SK-N-SH (cell line): ENCODE measurements around the gene TLL2. TPM values are rescaled to one million over a fixed set of nuclear protein-coding genes. Genes with fewer than 3 reads are reported as not detected.

ENCODE experiments used
- CTCF ChIA-PET: fragments of 300-600, 350-600 bp; formaldehyde crosslinking; extraction: SDS; loops from one replicate; lab custom pipeline; 2021; lab: Yijun Ruan, JAX
- POLR2A ChIA-PET: fragments of 350-600 bp; sonication (Branson Sonifier 250); formaldehyde crosslinking; extraction: SDS; loops from one replicate; lab custom pipeline; 2020; ENCODE audit warnings: antibody characterized with exemption, inconsistent platforms; lab: Yijun Ruan, JAX
- DNase-seq: peaks from one replicate; pipeline ENCODE4 v3.0.0; 2012
- H2AFZ ChIP-seq: fragments of 200-600 bp; sonication (generic); 2 replicates; pipeline ENCODE4 v1.8.1; 2016; ENCODE audit warnings: antibody characterized with exemption, mild to moderate bottlenecking, low read depth
- H3F3A ChIP-seq: fragments of 200-600 bp; sonication (generic); replicated peaks from 2 replicates; pipeline ENCODE3; 2016; ENCODE audit warnings: antibody characterized with exemption, mild to moderate bottlenecking; ENCODE audit not compliant: insufficient read depth
- H3K27ac ChIP-seq, 2 experiments: fragments of 200-500 bp in 1 of 2; fragments of 200-600 bp in 1 of 2; sonication (Bioruptor generic) in 1 of 2; sonication (generic), shearing (Covaris generic) in 1 of 2; 2 replicates each; pipeline versions ENCODE4 v1.5.1 to v1.6.1; 2014 to 2016; ENCODE audit warnings: low read depth in 2 of 2, inconsistent platforms in 1 of 2, low read length in 1 of 2, mild to moderate bottlenecking in 1 of 2, mixed read lengths in 1 of 2
- H3K27me3 ChIP-seq: fragments of 200-600 bp; sonication (generic), shearing (Covaris generic); 2 replicates; pipeline ENCODE4 v1.6.1; 2016; ENCODE audit warnings: mixed run types; ENCODE audit not compliant: insufficient read depth
- H3K36me3 ChIP-seq, 2 experiments: fragments of 200-500 bp in 1 of 2; fragments of 200-600 bp in 1 of 2; sonication (Bioruptor generic) in 1 of 2; sonication (generic) in 1 of 2; replicated peaks in 1 of 2; 2 replicates each; pipeline versions ENCODE3 to v1.5.1; 2014 to 2016; ENCODE audit warnings: low read length in 1 of 2, mild to moderate bottlenecking in 1 of 2; ENCODE audit not compliant: insufficient read depth in 2 of 2, control insufficient read depth in 1 of 2
- H3K4me1 ChIP-seq, 2 experiments: fragments of 200-500 bp in 1 of 2; fragments of 200-600 bp in 1 of 2; sonication (Bioruptor generic) in 1 of 2; sonication (generic), shearing (Covaris generic) in 1 of 2; 2 replicates each; pipeline versions ENCODE4 v1.5.1 to v1.6.1; 2014 to 2016; ENCODE audit warnings: low read depth in 1 of 2, low read length in 1 of 2, mixed run types in 1 of 2; ENCODE audit not compliant: insufficient read depth in 2 of 2, control insufficient read depth in 1 of 2
- H3K4me2 ChIP-seq: fragments of 200-600 bp; sonication (generic), shearing (Covaris generic); 2 replicates; pipeline ENCODE4 v1.6.1; 2017; ENCODE audit warnings: mixed run types
- H3K4me3 ChIP-seq, 2 experiments: fragments of 200-500 bp in 1 of 2; fragments of 200-600 bp in 1 of 2; sonication (Bioruptor generic) in 1 of 2; sonication (generic), shearing (Covaris generic) in 1 of 2; 2 replicates each; pipeline versions ENCODE4 v1.5.1 to v1.8.1; 2014 to 2016; ENCODE audit warnings: low read depth in 2 of 2, inconsistent platforms in 1 of 2, low read length in 1 of 2, mild to moderate bottlenecking in 1 of 2, mixed read lengths in 1 of 2, moderate library complexity in 1 of 2
- H3K79me2 ChIP-seq: fragments of 200-600 bp; sonication (generic); 2 replicates; pipeline ENCODE4 v1.8.1; 2017; ENCODE audit warnings: mild to moderate bottlenecking; ENCODE audit not compliant: insufficient read depth
- H3K9ac ChIP-seq: fragments of 200-600 bp; sonication (generic); 2 replicates; pipeline ENCODE4 v1.6.1; 2017; ENCODE audit warnings: mixed run types
- H3K9me2 ChIP-seq: fragments of 200-600 bp; sonication (generic); 2 replicates; pipeline ENCODE4 v1.6.1; 2017; ENCODE audit warnings: mixed run types
- H3K9me3 ChIP-seq: fragments of 200-600 bp; sonication (generic); 2 replicates; pipeline ENCODE4 v1.6.1; 2017; ENCODE audit warnings: mixed run types, mild to moderate bottlenecking, moderate library complexity
- H4K20me1 ChIP-seq: fragments of 200-600 bp; sonication (generic); 2 replicates; pipeline ENCODE4 v1.6.1; 2017; ENCODE audit warnings: mild to moderate bottlenecking, mixed run types; ENCODE audit not compliant: insufficient read depth
- CHD2 ChIP-seq: fragments of 150-350 bp; IDR thresholded peaks from 2 replicates; pipeline ENCODE4 v1.6.1; 2018; ENCODE audit warnings: low read length; ENCODE audit not compliant: partially characterized antibody
- FOXM1 ChIP-seq: IDR thresholded peaks from 2 replicates; pipeline ENCODE4 v1.4.0; 2012; ENCODE audit warnings: low read depth, mild to moderate bottlenecking
- GABPA ChIP-seq: IDR thresholded peaks from 2 replicates; pipeline ENCODE4 v1.4.0; 2012; ENCODE audit warnings: low read depth, mild to moderate bottlenecking
- GATA2 ChIP-seq: sonication (generic); formaldehyde crosslinking; IDR thresholded peaks from 2 replicates; pipeline ENCODE4 v1.5.0; 2020; ENCODE audit warnings: mild to moderate bottlenecking, missing genetic modification reagents
- IRF3 ChIP-seq: fragments of 150-350 bp; IDR thresholded peaks from 2 replicates; pipeline ENCODE4 v1.6.1; 2016; ENCODE audit warnings: mild to moderate bottlenecking, low read depth, low read length
- MAX ChIP-seq: IDR thresholded peaks from 2 replicates; pipeline ENCODE4 v1.4.0; 2012; ENCODE audit warnings: low read depth
- MEF2A ChIP-seq: IDR thresholded peaks from 2 replicates; pipeline ENCODE4 v1.4.0; 2012; ENCODE audit warnings: low read depth, borderline replicate concordance
- MXI1 ChIP-seq: IDR thresholded peaks from 2 replicates; pipeline ENCODE4 v1.6.1; 2012; ENCODE audit warnings: mild to moderate bottlenecking, low read depth, low read length, improper control_type of control experiment
- NRF1 ChIP-seq: IDR thresholded peaks from 2 replicates; pipeline ENCODE4 v1.6.1; 2012; ENCODE audit warnings: low read depth, mild to moderate bottlenecking, low read length
- PBX3 ChIP-seq: IDR thresholded peaks from 2 replicates; pipeline ENCODE4; 2012
- RAD21 ChIP-seq: IDR thresholded peaks from 2 replicates; pipeline ENCODE4 v1.6.1; 2012; ENCODE audit warnings: mild to moderate bottlenecking, low read length
- RCOR1 ChIP-seq: fragments of 150-350 bp; IDR thresholded peaks from 2 replicates; pipeline ENCODE4 v1.6.1; 2017; ENCODE audit warnings: antibody characterized with exemption, low read length
- REST ChIP-seq: IDR thresholded peaks from 2 replicates; pipeline ENCODE4 v1.6.1; 2012; ENCODE audit warnings: mild to moderate bottlenecking, low read depth, low read length, moderate library complexity
- RXRA ChIP-seq: IDR thresholded peaks from 2 replicates; pipeline ENCODE4 v1.4.0; 2012; ENCODE audit warnings: low read depth, mild to moderate bottlenecking, borderline replicate concordance
- SMC3 ChIP-seq: IDR thresholded peaks from 2 replicates; pipeline ENCODE4 v1.6.1; 2012; ENCODE audit warnings: low read depth, low read length, improper control_type of control experiment
- TCF12 ChIP-seq: IDR thresholded peaks from 2 replicates; pipeline ENCODE4 v1.4.0; 2012
- TEAD4 ChIP-seq: IDR thresholded peaks from 2 replicates; pipeline ENCODE4 v1.4.0; 2012; ENCODE audit warnings: mild to moderate bottlenecking, borderline replicate concordance; ENCODE audit not compliant: insufficient read depth
- USF2 ChIP-seq: fragments of 150-350 bp; IDR thresholded peaks from 2 replicates; pipeline ENCODE4 v1.6.1; 2017; ENCODE audit warnings: antibody characterized with exemption, low read length, low read depth, borderline replicate concordance
- YY1 ChIP-seq: IDR thresholded peaks from 2 replicates; pipeline ENCODE4 v1.4.0; 2012; ENCODE audit warnings: low read depth, mild to moderate bottlenecking
- ZBTB33 ChIP-seq: IDR thresholded peaks from 2 replicates; pipeline ENCODE4 v1.4.0; 2012; ENCODE audit warnings: low read depth, borderline replicate concordance
- WGBS: methylation state at CpG from one replicate; pipeline ENCODE4 v1.1.6; 2017; ENCODE audit warnings: low lambda C conversion rate; 5-methylcytosine and 5-hydroxymethylcytosine counted together
- polyA plus RNA-seq, 3 experiments: library from polyadenylated mRNA; depleted of rRNA; stranded (reverse); fragments of >200 nt; gene quantifications; 2 replicates each; pipeline ENCODE4 v1.2.3, GENCODE V29; 2012

The TLL2 gene
- polyA plus RNA-seq, 1 of the 3 experiments (the other 2 are of a cell fraction): 0.36 TPM

GRCh38 chr10:96344178-96344577 is 169.5 kb downstream of the TLL2 start:
- Histone ChIP-seq H2AFZ (no peak overlapping the region), H3K36me3 (no peaks in the 10 kb centered on the region), H3K79me2 (no peaks in the 10 kb centered on the region), H3K4me2 (no peak overlapping the region), H3K4me3 (no peak overlapping the region), H3K4me1 (no peaks in the 10 kb centered on the region), H3K9me2 (no peaks in the 10 kb centered on the region; the same call in 1 of the 2 replicates)
- WGBS: 74% methylated on average over 4 of the region's 4 CpGs
- POLR2A ChIA-PET: no interaction called here
- TF ChIP-seq GATA2 (CRISPR knock-in tag) (no peak), FOXM1 (no peak), PBX3 (no peak), MXI1 (no peak), MEF2A (no peak), SMC3 (no peak), RAD21 (no peak), YY1 (no peak), TEAD4 (no peak), IRF3 (no peak), RXRA (no peak)
- TF ChIP-seq, all 33 proteins: peak for 0
- no peaks in the 10 kb centered on the region for H4K20me1 ChIP-seq
- no peak overlapping the region for H3K9ac ChIP-seq
- H3K9me3 ChIP-seq: no peaks in the 10 kb centered on the region
- no peak for DNase-seq
- no peaks in the 10 kb centered on the region; the same call in 1 of the 2 replicates for H3K27me3 ChIP-seq
- CTCF ChIA-PET: interaction anchor here (1.2 to 2.7 kb wide), 3 partner anchors 10 to 327 kb away, joined by 3 to 17 read pairs (median 8); no protein-coding TSS in a partner anchor
- no peak overlapping the region for H3K27ac ChIP-seq
- H3F3A ChIP-seq: no peaks in the 10 kb centered on the region

GRCh38 chr10:96342402-96342801 is 171.3 kb downstream of the TLL2 start:
- 25% methylated on average over 4 of the region's 4 CpGs for WGBS
- no peaks in the 10 kb centered on the region; the same call in 1 of the 2 replicates for H3K27me3 ChIP-seq
- H3K4me2 ChIP-seq: no peak overlapping the region
- no peak for TF ChIP-seq CHD2
- TF ChIP-seq REST: no peak
- TF ChIP-seq MAX: no peak
- TF ChIP-seq ZBTB33: no peak
- no peak for TF ChIP-seq USF2
- no peak for TF ChIP-seq RXRA
- TF ChIP-seq GABPA: no peak
- no peak for TF ChIP-seq NRF1
- no peak for TF ChIP-seq RCOR1
- no peak for TF ChIP-seq GATA2 (CRISPR knock-in tag)
- TF ChIP-seq SMC3: no peak
- TF ChIP-seq TCF12: no peak

More at GRCh38 chr10:96342402-96342801, 171.3 kb downstream of the TLL2 start:
- H3K9ac ChIP-seq: no peak overlapping the region
- no peak overlapping the region for H3K27ac ChIP-seq
- no peaks in the 10 kb centered on the region for H3K79me2 ChIP-seq
- ChIA-PET CTCF (interaction anchor here (2.5 kb wide), 1 partner anchor 113 kb away, joined by 10 read pairs; no protein-coding TSS in a partner anchor), POLR2A (no interaction called here)
- H3K4me1 ChIP-seq: no peaks in the 10 kb centered on the region
- no peaks in the 10 kb centered on the region for H3K9me2 ChIP-seq
- no peaks in the 10 kb centered on the region for H3F3A ChIP-seq
- no peaks in the 10 kb centered on the region for H3K36me3 ChIP-seq
- no peak overlapping the region for H3K4me3 ChIP-seq
- DNase-seq: no peak
- H2AFZ ChIP-seq: no peak overlapping the region
- no peaks in the 10 kb centered on the region for H4K20me1 ChIP-seq
- H3K9me3 ChIP-seq: no peaks in the 10 kb centered on the region
